H1 (cell line): ENCODE data around the gene RRAS. TPM values are rescaled to one million over a fixed set of nuclear protein-coding genes. Genes with fewer than 3 reads are reported as not detected.

Source experiments
- CTCF ChIA-PET: fragments of 300-600 bp; sonication (Branson Sonifier 250); formaldehyde crosslinking; loops from one replicate; lab custom pipeline; 2021; ENCODE audit not compliant: partially characterized antibody; lab: Charles Lee
- POLR2A ChIA-PET: fragments of 300-600 bp; sonication (Branson Sonifier 250); formaldehyde crosslinking; loops from one replicate; lab custom pipeline; 2021; ENCODE audit warnings: inconsistent platforms; ENCODE audit not compliant: partially characterized antibody; lab: Charles Lee
- DNase-seq, 2 experiments: peaks; one replicate each; pipeline versions ENCODE4 v3.0.0 to v3.0.0-alpha.2; 2010 to 2022; ENCODE audit warnings: low spot score in 2 of 2, low read depth in 1 of 2, mixed read lengths in 1 of 2
- FAIRE-seq: peaks from 2 replicates; lab custom pipeline; 2011; peaks lifted over from hg19 to GRCh38; lab: Jason Lieb, UNC
- H2AFZ ChIP-seq: 2 replicates; pipeline ENCODE4 v1.8.1; 2012; ENCODE audit warnings: low read length, inconsistent platforms
- H2AK5ac ChIP-seq: 2 replicates; pipeline ENCODE4 v1.6.1; 2013; ENCODE audit warnings: low read depth, low read length
- H2BK120ac ChIP-seq: replicated peaks from 2 replicates; pipeline ENCODE3; 2013; ENCODE audit warnings: low read depth, low read length, inconsistent platforms
- H2BK12ac ChIP-seq: 2 replicates; pipeline ENCODE4 v1.6.1; 2013; ENCODE audit warnings: low read depth, low read length
- H2BK15ac ChIP-seq: 2 replicates; pipeline ENCODE4 v1.6.1; 2013; ENCODE audit warnings: low read length
- H2BK20ac ChIP-seq: 2 replicates; pipeline ENCODE4 v1.6.1; 2013; ENCODE audit warnings: low read length
- H2BK5ac ChIP-seq: 2 replicates; pipeline ENCODE4 v1.6.1; 2013; ENCODE audit warnings: low read depth, low read length
- H3K14ac ChIP-seq: 2 replicates; pipeline ENCODE4 v1.6.1; 2013; ENCODE audit warnings: inconsistent platforms; ENCODE audit not compliant: insufficient read length
- H3K18ac ChIP-seq: 2 replicates; pipeline ENCODE4 v1.6.1; 2013; ENCODE audit warnings: low read length; ENCODE audit errors: extremely low read depth
- H3K23ac ChIP-seq: 2 replicates; pipeline ENCODE4 v1.6.1; 2013; ENCODE audit warnings: inconsistent platforms; ENCODE audit not compliant: insufficient read length
- H3K23me2 ChIP-seq: 2 replicates; pipeline ENCODE4 v1.6.1; 2013; ENCODE audit warnings: low read depth, low read length
- H3K27ac ChIP-seq: 2 replicates; pipeline ENCODE4 v1.6.1; 2011; ENCODE audit warnings: low read depth, low read length, inconsistent platforms
- H3K27me3 ChIP-seq, 4 experiments: replicated peaks in 1 of 4; 1 replicate in 1 of 4; 2 replicates in 3 of 4; pipeline versions ENCODE4 v1.6.1 to v1.8.1; 2011 to 2013; ENCODE audit warnings: low read length in 3 of 4, mild to moderate bottlenecking in 3 of 4, inconsistent platforms in 2 of 4, mixed read lengths in 2 of 4, moderate library complexity in 1 of 4; ENCODE audit not compliant: control insufficient read depth in 3 of 4, insufficient read depth in 3 of 4; ENCODE audit errors: extremely low read depth in 1 of 4
- H3K36me3 ChIP-seq, 4 experiments: 2 replicates each; pipeline versions ENCODE4 v1.6.1 to v1.8.1; 2011 to 2013; ENCODE audit warnings: mild to moderate bottlenecking in 4 of 4, low read length in 3 of 4, moderate library complexity in 2 of 4, control low read depth in 1 of 4, inconsistent platforms in 1 of 4; ENCODE audit not compliant: insufficient read depth in 4 of 4, control insufficient read depth in 2 of 4
- H3K4ac ChIP-seq: replicated peaks from 2 replicates; pipeline ENCODE3; 2013; ENCODE audit warnings: low read length, low read depth, mixed read lengths, inconsistent platforms; ENCODE audit not compliant: insufficient read length
- H3K4me1 ChIP-seq, 4 experiments: replicated peaks in 1 of 4; 1 replicate in 1 of 4; 2 replicates in 3 of 4; pipeline versions ENCODE4 v1.6.1 to v1.8.1; 2011 to 2013; ENCODE audit warnings: low read length in 3 of 4, inconsistent platforms in 2 of 4, mixed read lengths in 1 of 4; ENCODE audit not compliant: insufficient read depth in 4 of 4, control insufficient read depth in 3 of 4
- H3K4me2 ChIP-seq, 2 experiments: 2 replicates each; pipeline versions ENCODE4 v1.6.1 to v1.8.1; 2011 to 2013; ENCODE audit warnings: low read depth in 2 of 2, low read length in 2 of 2, control low read depth in 1 of 2, inconsistent platforms in 1 of 2, mild to moderate bottlenecking in 1 of 2; ENCODE audit not compliant: insufficient read depth in 1 of 2
- H3K4me3 ChIP-seq, 4 experiments: fragments of 200-600, 300-600 bp in 1 of 4; sonication (generic), shearing (Covaris generic), sonication (Bioruptor Twin) in 1 of 4; 2 replicates each; pipeline versions ENCODE4 v1.5.1 to v1.8.1; 2011 to 2016; ENCODE audit warnings: low read length in 4 of 4, low read depth in 3 of 4, control low read depth in 2 of 4, inconsistent platforms in 2 of 4, mild to moderate bottlenecking in 2 of 4, mixed read lengths in 1 of 4, moderate library complexity in 1 of 4; ENCODE audit not compliant: insufficient read depth in 2 of 4; ENCODE audit errors: extremely low read depth in 1 of 4
- H3K56ac ChIP-seq: replicated peaks from 2 replicates; pipeline ENCODE3; 2013; ENCODE audit warnings: low read depth, mild to moderate bottlenecking, mixed read lengths, low read length, inconsistent platforms; ENCODE audit not compliant: insufficient read length
- H3K79me1 ChIP-seq: 2 replicates; pipeline ENCODE4 v1.6.1; 2013; ENCODE audit warnings: low read depth, low read length, control low read depth
- H3K79me2 ChIP-seq, 2 experiments: 2 replicates each; pipeline versions ENCODE4 v1.6.1 to v1.8.1; 2012 to 2013; ENCODE audit warnings: low read length in 2 of 2, mild to moderate bottlenecking in 2 of 2, inconsistent platforms in 1 of 2; ENCODE audit not compliant: insufficient read depth in 2 of 2, control insufficient read depth in 1 of 2
- H3K9ac ChIP-seq, 4 experiments: replicated peaks in 1 of 4; 1 replicate in 1 of 4; 2 replicates in 3 of 4; pipeline versions ENCODE4 v1.6.1 to v1.8.1; 2011 to 2013; ENCODE audit warnings: low read depth in 3 of 4, low read length in 3 of 4, control low read depth in 2 of 4, mild to moderate bottlenecking in 2 of 4, moderate library complexity in 2 of 4, inconsistent platforms in 1 of 4; ENCODE audit errors: extremely low read depth in 1 of 4
- H3K9me3 ChIP-seq, 2 experiments: 2 replicates each; pipeline versions ENCODE4 v1.6.1 to v1.8.1; 2012 to 2013; ENCODE audit warnings: mild to moderate bottlenecking in 2 of 2, moderate library complexity in 2 of 2, control low read depth in 1 of 2, inconsistent platforms in 1 of 2, low read depth in 1 of 2, low read length in 1 of 2, mixed read lengths in 1 of 2; ENCODE audit not compliant: insufficient read depth in 2 of 2
- H4K20me1 ChIP-seq, 2 experiments: replicated peaks in 1 of 2; 2 replicates each; pipeline versions ENCODE3 to v1.8.1; 2011 to 2013; ENCODE audit warnings: inconsistent platforms in 2 of 2, low read length in 2 of 2, mild to moderate bottlenecking in 1 of 2; ENCODE audit not compliant: insufficient read depth in 2 of 2, control insufficient read depth in 1 of 2
- H4K5ac ChIP-seq: 2 replicates; pipeline ENCODE4 v1.6.1; 2013; ENCODE audit warnings: low read length, low read depth, mixed read lengths, inconsistent platforms; ENCODE audit not compliant: insufficient read length
- H4K8ac ChIP-seq: 2 replicates; pipeline ENCODE4 v1.8.0; 2013; ENCODE audit warnings: mild to moderate bottlenecking, moderate library complexity, low read length, inconsistent platforms; ENCODE audit not compliant: insufficient read depth; ENCODE audit errors: extremely low read depth
- H4K91ac ChIP-seq: replicated peaks from 2 replicates; pipeline ENCODE3; 2013; ENCODE audit warnings: low read length, mixed read lengths, inconsistent platforms; ENCODE audit not compliant: insufficient read length
- POLR2AphosphoS5 ChIP-seq: IDR thresholded peaks from 2 replicates; pipeline ENCODE4 v1.6.1; 2011; ENCODE audit warnings: low read depth, low read length
- WGBS, 2 experiments: shearing (Covaris generic) in 1 of 2; methylation state at CpG; one replicate each; pipeline versions ENCODE4 v1.1.6 to v1.1.7; 2013 to 2015; ENCODE audit warnings: low lambda C conversion rate in 2 of 2, mixed read lengths in 2 of 2, inconsistent platforms in 1 of 2, low coverage in 1 of 2, missing lambda C conversion rate in 1 of 2; ENCODE audit not compliant: insufficient replicate concordance in 2 of 2, insufficient coverage in 1 of 2, insufficient read length in 1 of 2; ENCODE audit errors: extremely low coverage in 1 of 2, missing lambda C conversion rate in 1 of 2; 5-methylcytosine and 5-hydroxymethylcytosine counted together
- polyA plus RNA-seq, 7 experiments: library from polyadenylated mRNA; depleted of rRNA in 3 of 7; stranded (reverse) in 5 of 7; unstranded in 2 of 7; fragments of >200 nt in 5 of 7; fragments of 200-250 nt in 2 of 7; gene quantifications; 1 replicate in 5 of 7; 2 replicates in 1 of 7; 4 replicates in 1 of 7; pipeline versions ENCODE4 v1.2.1 to v1.2.3, GENCODE V29; 2011 to 2013; ENCODE audit warnings: missing spikeins in 2 of 7, mixed read lengths in 2 of 7
- total RNA-seq: library from RNA; stranded (reverse); fragmentation: NEBNext Ultra II Directional; extraction: Animal tissue kit (Norgen Biotek cat#: 25700); gene quantifications from 2 replicates; pipeline ENCODE4 v1.2.1, GENCODE V29; 2021
- TF ChIP-seq, protein P1 (sequence below): IDR thresholded peaks from 2 replicates; pipeline ENCODE4 v1.6.1; 2012; ENCODE audit warnings: inconsistent platforms

The RRAS gene
- total and polyA plus RNA-seq, 2 of the 8 experiments (the other 6 are each of a cell fraction or from before 2014, with no cell fraction given): 17.7 to 49.1 TPM

DNA sequence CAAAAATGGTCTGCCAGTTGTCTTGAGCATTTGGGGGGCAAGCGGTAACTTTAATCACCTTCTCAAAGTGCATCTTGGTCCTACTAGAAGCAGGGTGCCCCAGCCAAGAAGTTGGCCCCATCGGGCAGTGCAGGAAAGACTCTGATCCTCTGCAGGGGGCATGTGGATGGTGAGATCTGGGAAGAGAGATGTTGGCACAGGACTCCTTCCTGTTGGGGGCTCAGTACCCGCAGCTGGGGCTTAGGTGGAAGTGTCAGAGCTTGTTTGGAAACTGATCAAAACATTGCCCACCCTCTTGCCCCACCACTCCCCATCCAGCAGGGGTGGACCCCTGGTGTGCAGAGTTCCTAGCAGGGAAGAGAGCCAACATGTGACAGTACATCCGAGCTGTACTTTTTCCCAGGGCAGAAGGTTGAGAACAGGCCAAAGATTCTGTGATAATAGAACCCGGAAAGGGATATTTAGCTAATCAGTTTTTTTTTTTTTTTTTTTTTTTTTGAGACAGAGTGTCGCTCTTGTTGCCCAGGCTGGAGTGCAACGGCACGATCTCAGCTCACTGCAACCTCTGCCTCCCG is 8.8 kb downstream of the RRAS start:
- WGBS, 2 experiments: 86% methylated on average over 8 of the region's 9 CpGs; no CpG with 5 or more reads in 1 of the 2 experiments
- FAIRE-seq: no peak
- Histone ChIP-seq H3K36me3 (peaks cover 0 to 16% (median 3%) of the 10 kb centered on the region in 4 experiments; a peak in 5 of 8 replicates), H2AFZ (no peak overlapping the region), H3K4me1 (peaks cover 0 to 12% (median under 1%) of the 10 kb centered on the region in 4 experiments; a peak in 3 of 7 replicates), H2BK15ac (no peak overlapping the region), H2BK12ac (no peak overlapping the region), H2BK20ac (no peak overlapping the region), H3K79me1 (no peaks in the 10 kb centered on the region), H3K79me2 (no peaks in the 10 kb centered on the region), H3K14ac (no peak overlapping the region), H2BK120ac (no peak overlapping the region), H3K18ac (no peak overlapping the region), H4K20me1 (peaks cover 0 to 1% of the 10 kb centered on the region in 2 experiments), H3K4ac (no peak overlapping the region), H3K9me3 (no peaks in the 10 kb centered on the region), H3K23ac (no peak overlapping the region), H2BK5ac (no peak overlapping the region; the same call in 1 of the 2 replicates), H2AK5ac (no peak overlapping the region), H3K27me3 (no peaks in the 10 kb centered on the region), H3K9ac (no peak overlapping the region), H4K91ac (no peak overlapping the region), H3K4me2 (no peak overlapping the region), H4K8ac (no peak overlapping the region), H3K56ac (no peak overlapping the region), H3K4me3 (no peak overlapping the region), H3K27ac (no peak overlapping the region), H3K23me2 (no peaks in the 10 kb centered on the region), H4K5ac (no peak overlapping the region)
- POLR2A ChIA-PET: interaction anchor here (1.0 to 50.7 kb wide), 11 partner anchors 7 to 50 kb away, joined by 3 to 840 read pairs (median 5); partner anchors contain the start of genes BCL2L12, IRF3, NOSIP and PRMT1
- DNase-seq: no peak
- CTCF ChIA-PET: interaction anchor here (0.6 to 2.0 kb wide), 7 partner anchors 9 to 657 kb away, joined by 3 to 6 read pairs (median 4); partner anchors contain the start of genes PRR12 and RRAS
- peak; percentile 73 for TF ChIP-seq POLR2AphosphoS5
- TF ChIP-seq, protein P1, sequence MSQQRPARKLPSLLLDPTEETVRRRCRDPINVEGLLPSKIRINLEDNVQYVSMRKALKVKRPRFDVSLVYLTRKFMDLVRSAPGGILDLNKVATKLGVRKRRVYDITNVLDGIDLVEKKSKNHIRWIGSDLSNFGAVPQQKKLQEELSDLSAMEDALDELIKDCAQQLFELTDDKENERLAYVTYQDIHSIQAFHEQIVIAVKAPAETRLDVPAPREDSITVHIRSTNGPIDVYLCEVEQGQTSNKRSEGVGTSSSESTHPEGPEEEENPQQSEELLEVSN: no peak
